HG02763 (cell line): ENCODE data around the gene C16orf86.

Source experiments
- ATAC-seq: cut with Tn5 transposase; IDR thresholded peaks from one replicate; pipeline ENCODE4 v1.9.1; 2021; ENCODE audit warnings: mild to moderate bottlenecking, moderate library complexity; ENCODE audit not compliant: unreplicated experiment

Gene C16orf86

DNA sequence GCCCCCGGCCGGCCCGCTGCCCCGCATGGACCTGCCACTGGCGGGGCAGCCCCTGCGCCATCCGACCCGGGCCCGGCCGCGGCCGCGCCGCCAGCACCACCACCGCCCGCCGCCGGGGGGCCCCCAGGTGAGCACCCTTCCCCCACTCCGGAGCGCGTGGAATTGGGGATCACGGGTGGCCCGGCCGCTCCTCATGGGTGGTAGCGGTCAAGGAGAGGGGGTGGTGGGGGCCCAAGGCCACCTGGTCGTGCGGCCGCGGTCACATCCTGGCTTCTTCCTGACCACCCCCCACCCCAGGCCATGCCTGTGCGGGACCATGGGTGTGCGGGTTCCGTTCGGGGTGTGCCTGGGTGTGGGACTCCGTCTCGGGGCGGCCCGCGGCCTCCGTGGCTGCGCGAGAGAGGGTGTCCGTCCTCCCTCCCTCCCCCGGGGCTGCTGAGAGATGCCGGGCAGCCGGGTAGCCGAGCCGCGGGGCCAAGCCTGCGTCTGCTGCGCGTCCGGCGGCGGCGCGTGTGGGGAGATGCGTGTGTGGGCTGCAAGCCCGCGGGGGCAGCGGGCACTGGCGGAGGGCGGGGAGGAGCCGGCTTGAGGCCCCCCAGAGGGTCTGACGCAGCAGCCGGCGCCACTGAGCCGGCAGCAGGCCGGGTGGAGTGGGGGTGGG is 13.4 kb upstream of the C16orf86 start:
- ATAC-seq = no peak

DNA sequence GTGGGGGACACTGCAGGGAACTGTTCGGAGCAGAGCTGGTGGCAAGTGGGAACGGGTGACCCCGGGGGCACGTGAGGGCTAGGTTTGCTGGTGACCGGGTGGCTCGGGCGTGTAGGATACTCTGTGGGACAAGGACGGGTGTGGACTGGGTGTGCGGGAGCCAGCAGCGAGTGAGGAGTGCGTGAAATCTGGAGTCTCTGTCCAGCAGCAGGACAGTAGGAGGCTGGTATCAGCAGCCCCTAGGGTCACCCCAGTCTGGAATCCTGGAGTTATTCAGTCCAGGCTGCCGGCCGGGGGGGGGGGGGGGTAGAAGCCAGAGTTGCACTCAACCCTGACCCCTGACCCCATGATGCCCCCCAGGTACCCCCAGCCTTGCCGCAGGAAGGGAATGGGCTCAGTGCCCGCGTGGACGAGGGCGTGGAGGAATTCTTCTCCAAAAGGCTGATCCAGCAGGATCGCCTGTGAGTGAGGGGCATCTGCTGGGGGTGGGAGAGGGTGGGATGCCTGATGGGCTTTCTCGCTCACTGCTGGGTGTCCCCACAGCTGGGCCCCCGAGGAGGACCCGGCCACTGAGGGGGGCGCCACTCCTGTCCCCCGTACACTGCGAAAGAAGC is 12.7 kb upstream of the C16orf86 start:
- no peak for ATAC-seq

DNA sequence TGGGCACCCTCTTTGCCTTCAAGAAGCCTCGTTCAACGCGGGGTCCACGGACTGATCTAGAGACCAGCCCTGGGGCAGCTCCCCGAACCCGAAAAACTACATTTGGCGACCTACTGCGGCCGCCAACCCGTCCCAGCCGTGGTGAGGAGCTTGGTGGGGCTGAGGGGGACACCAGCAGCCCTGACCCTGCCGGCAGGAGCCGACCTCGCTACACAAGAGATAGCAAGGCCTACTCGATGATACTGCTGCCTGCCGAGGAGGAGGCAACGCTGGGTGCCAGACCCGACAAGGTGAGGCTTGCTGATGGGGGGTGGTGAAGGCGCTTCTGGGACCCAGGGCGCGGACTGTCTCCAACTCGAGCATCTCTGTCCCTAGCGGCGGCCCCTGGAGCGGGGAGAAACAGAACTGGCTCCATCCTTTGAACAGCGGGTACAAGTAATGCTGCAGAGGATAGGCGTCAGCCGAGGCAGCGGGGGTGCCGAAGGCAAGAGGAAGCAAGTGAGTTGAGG is 12.2 kb upstream of the C16orf86 start:
- no peak for ATAC-seq

DNA sequence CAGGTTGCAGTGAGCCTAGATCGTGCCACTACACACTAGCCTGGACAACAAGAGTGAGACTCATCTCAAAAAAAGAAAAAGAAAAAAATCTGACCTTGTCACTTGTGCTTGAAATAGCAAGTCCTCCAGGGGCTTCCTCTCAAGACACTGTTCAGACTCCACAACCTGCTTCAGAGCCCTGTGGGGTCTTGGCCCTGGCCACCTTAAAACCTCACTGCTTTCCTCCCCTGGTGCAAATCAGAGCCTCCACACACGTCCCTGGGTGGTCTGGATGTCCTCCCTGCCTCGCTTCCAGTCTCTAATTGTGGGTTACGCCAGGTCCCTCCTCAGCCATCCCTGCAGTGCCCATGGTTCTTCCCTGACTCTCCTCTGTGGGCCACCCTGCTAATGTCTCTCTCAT is 11.3 kb upstream of the C16orf86 start:
- no peak for ATAC-seq

DNA sequence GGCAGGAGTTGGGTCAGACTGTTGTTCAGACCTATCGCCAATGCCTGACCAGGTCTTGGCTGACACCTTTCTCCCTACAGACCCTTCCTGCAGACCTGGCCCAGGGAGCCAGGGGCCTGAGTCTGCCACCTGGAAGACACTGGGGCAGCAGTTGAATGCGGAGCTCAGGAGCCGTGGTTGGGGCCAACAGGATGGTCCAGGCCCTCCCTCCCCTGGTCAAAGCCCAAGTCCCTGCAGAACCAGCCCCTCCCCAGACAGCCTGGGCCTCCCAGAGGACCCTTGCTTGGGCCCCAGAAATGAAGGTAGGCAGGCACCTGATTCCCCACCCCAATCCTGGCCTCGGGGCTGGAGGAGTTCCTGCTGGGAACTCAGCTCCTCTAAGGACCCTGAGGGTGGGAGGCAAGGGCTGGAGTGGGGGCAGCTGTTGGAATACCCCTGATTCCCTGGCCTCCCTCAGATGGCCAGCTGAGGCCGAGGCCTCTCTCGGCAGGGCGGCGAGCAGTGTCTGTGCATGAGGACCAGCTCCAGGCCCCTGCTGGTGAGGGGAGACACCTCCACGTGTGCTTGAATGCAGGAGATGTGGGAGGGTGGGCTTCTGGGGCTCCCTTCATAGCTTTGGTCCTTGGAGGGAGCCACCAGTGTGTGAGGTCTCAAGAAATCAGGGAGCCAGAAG is 10.1 kb upstream of the C16orf86 start:
- no peak for ATAC-seq

DNA sequence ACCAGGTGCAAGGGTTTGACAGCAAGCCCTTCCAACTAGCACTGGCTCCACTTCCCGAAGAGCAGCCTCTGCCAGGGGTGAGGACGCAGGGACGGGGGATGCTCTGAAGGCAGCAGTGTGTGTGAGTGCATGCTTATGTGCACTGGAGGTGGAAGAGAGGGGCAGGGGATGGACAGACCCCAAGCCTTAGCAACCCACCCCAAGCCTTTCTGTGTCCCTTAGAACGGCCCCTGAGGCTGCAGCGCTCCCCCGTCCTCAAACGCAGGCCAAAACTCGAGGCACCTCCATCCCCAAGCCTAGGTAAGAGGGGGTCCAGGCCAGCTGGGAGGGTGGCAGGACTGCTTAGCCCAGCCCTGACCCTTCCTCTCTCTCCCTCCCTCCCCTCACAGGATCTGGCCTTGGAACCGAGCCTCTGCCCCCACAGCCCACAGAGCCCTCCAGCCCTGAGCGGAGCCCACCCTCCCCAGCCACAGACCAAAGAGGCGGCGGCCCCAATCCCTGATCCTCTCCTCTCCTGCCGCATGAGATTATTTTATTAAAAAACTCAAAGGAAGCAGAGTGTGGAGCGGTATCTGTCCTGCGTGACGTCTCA is 9.5 kb upstream of the C16orf86 start:
- ATAC-seq = no peak

DNA sequence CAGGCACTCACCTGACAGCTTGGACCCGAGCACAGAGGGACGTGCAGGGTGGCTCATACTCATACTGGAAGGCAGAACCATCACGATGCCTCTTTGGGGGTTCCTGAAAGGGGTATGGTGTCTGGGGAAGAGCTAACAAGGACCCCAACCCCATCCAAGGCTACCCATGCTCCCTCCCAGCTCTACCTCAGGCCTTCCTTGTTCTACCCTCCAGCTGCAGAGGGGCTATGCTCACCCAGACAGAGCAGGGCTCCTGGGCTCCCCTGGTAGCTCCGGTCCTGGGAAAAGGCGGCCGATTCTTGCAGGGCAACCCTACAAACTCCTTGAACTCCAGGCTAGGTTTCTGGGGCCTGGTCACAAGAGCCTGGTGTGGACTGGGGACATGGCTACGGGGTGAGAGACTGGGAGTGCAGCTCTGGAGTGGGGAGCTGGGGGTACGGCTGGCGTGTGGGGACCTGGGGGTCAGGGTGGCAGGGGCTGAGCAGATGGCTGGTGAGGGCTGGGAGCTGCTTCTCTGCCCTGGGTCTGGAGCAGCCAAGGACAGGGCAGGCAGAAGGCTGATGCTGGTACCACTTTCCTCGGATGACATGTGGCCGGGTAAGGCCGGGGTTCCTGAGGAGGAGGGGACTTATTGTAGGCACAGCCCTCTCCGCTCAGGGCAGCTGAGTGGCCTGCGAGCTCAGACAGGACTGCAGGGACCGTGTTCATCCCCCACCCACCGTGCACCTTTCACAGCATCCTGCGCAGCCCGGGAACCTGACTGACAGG is 8.7 kb upstream of the C16orf86 start:
- ATAC-seq = no peak

DNA sequence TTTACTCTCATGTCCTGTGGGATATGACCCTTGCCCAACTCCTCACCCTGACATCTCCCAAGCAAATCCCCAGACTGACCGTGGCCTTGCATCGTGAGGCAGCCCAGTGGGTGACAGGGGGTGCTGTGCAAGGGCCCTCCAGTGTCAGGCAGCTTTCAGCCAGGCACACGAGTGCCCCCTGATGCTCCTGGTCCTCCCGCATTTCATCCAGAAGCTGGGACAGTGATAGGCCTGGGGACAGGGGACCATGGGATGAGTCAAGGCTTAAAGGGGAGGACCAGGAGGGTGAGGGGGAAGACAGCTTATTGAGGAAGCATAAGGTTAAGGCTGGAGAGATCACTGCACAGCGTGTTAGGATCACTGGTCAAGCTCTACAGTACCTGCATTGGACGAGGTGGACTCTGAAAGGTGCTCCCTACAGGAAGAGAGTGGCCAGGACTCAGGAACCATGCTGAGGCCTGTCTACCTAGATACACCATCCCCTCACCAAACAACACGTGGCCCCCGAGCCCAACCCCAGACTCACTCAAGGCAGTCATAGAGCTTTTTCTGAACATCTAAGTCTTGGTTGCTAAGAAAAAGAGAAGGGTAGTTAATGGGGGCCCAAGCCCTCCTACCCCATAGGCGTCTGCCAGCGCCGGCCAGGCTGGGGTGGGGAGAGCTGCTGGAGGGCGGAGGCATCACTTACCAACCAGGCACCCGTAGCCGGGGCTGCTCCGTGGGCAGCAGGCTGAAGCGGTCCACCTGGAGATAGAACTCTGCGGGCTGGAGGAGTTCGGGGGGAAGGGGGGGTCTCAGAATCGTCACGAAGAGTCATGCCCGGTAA is 7.6 kb upstream of the C16orf86 start:
- no peak for ATAC-seq

DNA sequence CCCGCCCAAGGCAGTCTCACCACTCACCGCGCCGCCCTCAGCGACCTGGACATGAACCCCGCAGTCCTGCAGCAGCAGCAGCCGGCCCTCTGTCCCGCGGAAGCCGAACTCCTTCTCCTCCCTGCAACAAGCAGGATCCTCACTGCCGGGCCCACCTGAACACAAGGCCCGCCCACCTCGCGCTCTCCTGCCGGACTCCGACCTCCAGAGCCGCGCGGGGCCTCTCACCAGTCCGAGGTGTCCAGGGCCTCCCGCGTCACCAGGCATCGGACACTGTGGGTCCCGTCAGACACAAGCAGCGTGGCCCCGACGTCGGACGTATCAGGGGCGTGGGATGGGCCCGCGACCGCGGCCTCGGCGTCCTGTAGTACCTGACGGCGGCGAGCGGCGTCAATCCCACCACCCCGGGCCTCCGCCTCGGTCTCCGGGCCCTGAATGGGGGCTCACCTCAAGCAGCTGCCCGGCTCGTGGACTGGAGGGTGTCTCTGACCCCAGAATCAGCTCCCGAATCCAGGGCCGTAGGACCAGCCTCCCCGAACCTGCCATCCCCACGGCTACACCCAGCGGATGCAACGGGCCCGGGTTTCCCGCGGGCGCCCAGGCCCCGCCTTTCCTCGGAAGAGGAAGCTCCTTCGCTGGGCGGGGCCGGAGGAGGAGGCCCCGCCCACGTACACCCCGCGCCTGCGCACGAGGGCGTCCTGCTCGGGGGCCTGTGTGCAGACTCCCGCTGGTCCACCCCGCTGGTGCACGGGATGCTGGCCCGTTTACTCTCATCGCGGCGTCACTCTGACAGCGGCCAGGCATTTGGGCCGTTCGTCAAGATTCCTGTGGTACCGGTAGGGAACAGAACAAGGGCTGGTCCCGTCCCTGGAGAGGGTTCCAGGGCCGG is 6.7 kb upstream of the C16orf86 start, which contains the start of gene ACD:
TSS of gene ACD (minus strand) at position 586 of the 889 bp plus-strand sequence. CDS start at position 546, 40 bp downstream.
- ATAC-seq = peak; percentile 52

DNA sequence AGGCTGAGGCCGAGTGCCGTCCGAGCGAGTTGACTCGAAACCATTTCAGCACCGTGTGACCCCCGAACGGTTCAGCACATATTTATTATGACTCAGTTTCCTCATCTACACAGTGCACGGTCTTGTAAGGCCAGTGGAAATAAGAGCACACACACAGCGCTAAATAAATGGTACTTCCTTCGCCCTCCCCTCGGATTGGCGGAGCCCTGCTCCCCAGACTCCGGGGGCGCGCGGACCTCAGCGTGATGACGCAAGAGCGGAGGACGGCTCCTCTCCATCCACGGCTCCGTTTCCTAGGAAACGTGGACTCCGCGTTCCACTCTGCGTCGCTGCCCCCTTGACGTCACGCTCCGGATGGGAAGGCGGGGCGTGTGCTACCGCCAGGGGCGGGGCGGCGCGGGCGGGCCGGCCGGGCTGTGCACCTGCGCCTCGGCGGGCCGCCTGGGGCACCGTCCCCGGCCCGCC is 6.0 kb upstream of the C16orf86 start, which contains the start of gene PARD6A:
TSS of gene PARD6A (plus strand) at position 397 of the 465 bp plus-strand sequence. CDS start 79 bp downstream, outside the sequence.
- peak; percentile 82 for ATAC-seq

DNA sequence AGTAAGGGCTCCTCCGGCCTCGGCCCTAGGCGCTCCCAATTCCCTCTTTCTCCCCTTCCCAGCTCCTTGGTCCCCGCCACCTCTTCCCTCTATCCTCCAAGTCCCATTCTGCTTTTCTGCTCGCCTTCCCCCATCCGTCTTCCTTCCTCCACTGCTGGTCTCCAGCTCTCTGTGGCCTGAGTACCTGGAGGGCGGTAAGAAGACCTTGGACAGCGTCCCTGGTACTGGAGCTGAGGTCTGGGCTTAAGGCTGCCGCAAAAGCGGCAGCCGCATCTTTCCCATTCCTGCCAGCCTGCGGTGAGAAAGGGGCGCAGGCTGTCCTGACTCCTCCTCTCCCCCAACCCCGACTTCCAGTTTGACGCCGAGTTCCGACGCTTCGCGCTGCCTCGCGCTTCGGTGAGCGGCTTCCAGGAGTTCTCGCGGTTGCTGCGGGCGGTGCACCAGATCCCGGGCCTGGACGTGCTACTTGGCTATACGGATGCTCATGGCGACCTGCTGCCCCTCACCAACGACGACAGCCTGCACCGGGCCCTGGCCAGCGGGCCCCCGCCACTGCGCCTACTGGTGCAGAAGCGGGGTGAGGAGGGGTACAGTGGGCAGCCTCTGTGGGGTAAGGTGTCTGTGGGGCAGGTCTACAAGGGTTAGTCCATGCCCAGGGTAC is 5.4 kb upstream of the C16orf86 start:
- ATAC-seq = no peak

DNA sequence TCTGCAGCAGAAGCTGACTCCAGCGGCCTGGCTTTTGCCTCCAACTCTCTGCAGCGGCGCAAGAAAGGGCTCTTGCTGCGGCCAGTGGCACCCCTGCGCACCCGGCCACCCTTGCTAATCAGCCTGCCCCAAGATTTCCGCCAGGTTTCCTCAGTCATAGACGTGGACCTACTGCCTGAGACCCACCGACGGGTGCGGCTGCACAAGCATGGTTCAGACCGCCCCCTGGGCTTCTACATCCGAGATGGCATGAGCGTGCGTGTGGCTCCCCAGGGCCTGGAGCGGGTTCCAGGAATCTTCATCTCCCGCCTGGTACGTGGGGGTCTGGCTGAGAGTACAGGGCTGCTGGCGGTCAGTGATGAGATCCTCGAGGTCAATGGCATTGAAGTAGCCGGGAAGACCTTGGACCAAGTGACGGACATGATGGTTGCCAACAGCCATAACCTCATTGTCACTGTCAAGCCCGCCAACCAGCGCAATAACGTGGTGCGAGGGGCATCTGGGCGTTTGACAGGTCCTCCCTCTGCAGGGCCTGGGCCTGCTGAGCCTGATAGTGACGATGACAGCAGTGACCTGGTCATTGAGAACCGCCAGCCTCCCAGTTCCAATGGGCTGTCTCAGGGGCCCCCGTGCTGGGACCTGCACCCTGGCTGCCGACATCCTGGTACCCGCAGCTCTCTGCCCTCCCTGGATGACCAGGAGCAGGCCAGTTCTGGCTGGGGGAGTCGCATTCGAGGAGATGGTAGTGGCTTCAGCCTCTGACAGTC is 4.5 kb upstream of the C16orf86 start:
- no peak for ATAC-seq

DNA sequence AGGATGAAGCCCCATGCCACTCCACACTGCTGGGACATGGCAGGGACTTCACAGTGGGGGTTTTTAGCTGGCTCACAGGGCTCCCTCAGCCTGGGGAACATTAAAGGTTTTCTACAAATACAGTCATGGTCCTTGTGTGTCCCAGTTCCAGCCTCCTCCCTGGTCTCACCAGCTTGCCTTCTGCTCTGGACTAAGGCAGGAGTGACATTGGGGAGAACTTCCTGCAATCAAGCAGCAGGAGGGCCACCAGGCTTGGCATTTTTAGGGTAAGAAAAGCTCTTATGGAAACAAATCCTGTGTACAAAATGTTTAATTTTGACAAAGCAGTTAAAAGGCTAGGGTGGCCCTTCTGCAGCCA is 4.0 kb upstream of the C16orf86 start:
- ATAC-seq = no peak

DNA sequence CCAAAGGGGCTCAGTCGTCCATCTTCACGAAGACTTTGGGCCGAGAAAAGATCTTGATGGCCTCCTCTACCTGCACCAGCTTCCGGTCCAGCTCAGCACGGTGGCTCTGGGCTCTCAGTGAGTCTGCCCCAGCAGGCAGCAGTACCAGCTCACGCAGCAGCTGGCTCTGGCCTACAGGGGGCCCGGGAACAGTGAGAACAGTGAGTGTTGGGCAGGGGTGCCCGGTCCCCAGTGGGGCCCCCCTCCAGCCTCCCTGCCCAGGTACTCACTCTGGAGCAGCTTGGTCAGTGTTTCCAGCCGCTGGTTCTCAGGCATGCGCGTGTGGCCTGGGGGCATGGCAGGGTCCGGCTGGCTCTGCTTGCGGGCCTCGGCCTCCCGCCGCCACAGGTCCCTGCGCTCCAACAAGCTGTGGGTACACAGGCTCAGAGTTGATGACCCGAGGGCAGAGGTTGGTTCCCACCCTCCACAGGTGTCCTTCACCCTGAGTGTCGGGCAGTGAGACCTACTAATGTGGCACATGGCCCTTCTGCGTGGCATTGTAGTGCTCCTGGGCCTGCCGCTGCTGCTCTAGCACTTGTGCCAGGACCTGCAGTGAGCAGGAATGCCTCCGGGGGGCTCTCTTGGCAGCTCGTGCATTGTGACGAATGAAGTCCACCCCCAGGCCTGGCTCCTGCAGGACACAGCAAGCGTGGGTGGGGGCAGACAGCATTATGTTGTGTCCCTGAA is 3.3 kb upstream of the C16orf86 start:
- ATAC-seq = no peak

DNA sequence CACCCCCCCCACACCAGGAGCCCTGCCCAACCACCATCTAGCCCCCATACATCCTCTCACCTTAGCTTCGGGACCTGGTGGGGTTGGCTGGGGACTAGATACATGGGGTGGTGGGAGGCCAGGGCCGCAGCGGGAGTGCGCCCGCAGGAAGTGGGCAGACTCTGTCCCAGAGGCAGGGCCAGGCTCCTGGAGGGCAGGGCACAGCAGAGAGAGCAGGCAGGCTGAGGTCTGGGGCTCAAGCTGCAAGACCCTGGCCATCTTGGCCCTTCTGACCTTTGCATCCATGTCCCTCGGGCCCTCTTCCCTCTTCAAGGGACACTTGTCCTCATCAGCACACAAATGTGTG is 2.8 kb upstream of the C16orf86 start:
- ATAC-seq = no peak

DNA sequence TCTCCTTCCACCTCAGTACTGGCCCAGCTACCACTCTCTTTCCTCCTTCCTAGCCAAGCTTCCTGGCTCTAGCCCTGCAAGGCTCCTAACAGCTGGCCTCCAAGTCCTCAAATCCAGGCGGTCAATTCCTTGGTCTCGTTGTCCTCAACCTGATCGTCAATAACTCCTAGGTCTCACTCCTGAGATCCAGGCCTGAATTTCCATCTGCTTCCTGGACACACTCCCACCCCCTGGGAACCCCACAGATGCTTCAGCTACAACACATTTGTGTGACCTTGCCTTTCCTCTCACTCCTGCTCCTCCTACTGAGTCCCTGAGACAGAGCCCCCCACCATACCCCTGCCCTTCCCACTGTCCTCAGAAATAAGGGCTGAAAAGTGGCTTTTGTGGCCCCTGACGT is 2.4 kb upstream of the C16orf86 start:
- ATAC-seq = no peak

DNA sequence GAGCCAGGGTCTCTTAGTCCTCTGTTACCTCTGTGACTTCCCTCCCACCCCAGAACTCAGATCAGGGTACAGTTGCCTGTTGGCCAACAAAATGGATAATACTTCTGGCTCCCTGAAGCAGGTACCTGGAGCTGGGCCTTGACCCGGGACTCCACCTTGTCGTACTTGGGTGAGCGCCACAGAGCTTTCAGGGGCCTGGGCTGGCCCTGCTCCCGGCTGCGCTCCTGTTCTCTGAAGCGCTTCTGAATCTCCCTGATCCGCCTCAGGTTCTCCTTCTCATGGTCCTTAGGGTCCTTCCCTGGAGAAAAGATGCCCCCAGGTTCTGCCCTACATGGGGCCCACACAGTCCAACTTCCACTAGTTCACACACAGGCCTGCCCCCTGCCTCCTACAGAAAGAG is 1.7 kb upstream of the C16orf86 start:
- ATAC-seq = no peak
